ENCODE results near the gene HPS1. TPM values are rescaled to one million over a fixed set of nuclear protein-coding genes. Genes with fewer than 3 reads are reported as not detected.

The HPS1 gene
- total RNA-seq, 1 experiment from 2014 or later, result 47.4 TPM

DNA sequence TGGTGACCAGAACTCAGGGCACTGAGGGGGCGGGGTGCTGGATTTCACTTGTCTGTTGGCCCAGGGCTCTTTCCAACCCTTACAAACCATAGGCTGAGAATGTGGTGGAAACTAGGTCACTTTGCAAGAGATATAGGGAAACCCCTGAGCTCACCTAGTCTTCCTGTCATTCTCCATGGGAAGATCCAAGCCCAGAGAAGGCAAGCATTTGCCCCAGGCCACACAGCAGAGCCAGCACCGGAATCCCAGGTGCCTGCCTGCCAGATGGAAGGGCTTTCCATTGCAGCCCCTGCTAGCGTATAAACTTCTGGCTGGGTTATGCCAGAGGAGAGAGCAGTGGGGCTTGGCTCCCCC lies 32.2 kb downstream of the HPS1 start:
- no peak overlapping the region for H2BK12ac ChIP-seq (ENCODE audit: insufficient read length, low read depth, low read length)
- H4K5ac ChIP-seq (ENCODE audit: insufficient read length, low read depth, low read length), result no peak overlapping the region
- Mint-ChIP-seq H3K27ac (peak overlapping the region in 2 of 3 experiments; percentile 65 to 98; a peak in 4 of 7 replicates), H3K4me1 (peaks cover 15% of the 10 kb centered on the region in 2 experiments), H3K36me3 (ENCODE audit: insufficient read depth in 1 of 3, low read depth in 3 of 3) (peaks cover 0 to 8% (median 4%) of the 10 kb centered on the region in 3 experiments; a peak in 3 of 7 replicates), H3K4me3 (peak overlapping the region; percentile 77 to 83; a peak in 4 of 5 replicates), H3K9me3 (no peaks in the 10 kb centered on the region), H3K27me3 (ENCODE audit: low read depth) (no peaks in the 10 kb centered on the region; the same call in 1 of the 2 replicates)
- no peak overlapping the region for H2BK120ac ChIP-seq (ENCODE audit: low read depth, low read length, poor library complexity, severe bottlenecking)
- WGBS (ENCODE audit: extremely low coverage, insufficient read length, low lambda C conversion rate), result no CpG with 5 or more reads among the region's 3 CpGs
- H3K4me1 ChIP-seq (ENCODE audit: insufficient read depth, low read length), result peaks cover 6% of the 10 kb centered on the region; the same call in 1 of the 2 replicates
- no peak overlapping the region for H3K23ac ChIP-seq (ENCODE audit: insufficient read length, low read depth, low read length)
- peak overlapping the region; percentile 36 for H3K18ac ChIP-seq (ENCODE audit: insufficient read length, low read depth, low read length)
- H3K79me1 ChIP-seq (ENCODE audit: insufficient read depth, low read depth, low read length, poor library complexity, severe bottlenecking), result no peaks in the 10 kb centered on the region
- no peak overlapping the region for H2BK5ac ChIP-seq (ENCODE audit: insufficient read length, low read length)
- H4K20me1 ChIP-seq (ENCODE audit: control insufficient read depth, insufficient read depth, insufficient read length), result no peaks in the 10 kb centered on the region
- H4K91ac ChIP-seq (ENCODE audit: insufficient read length, low read depth, low read length), result no peak overlapping the region
- no peak overlapping the region for H2AK5ac ChIP-seq (ENCODE audit: insufficient read length, low read length)
- DNase-seq, result no peak
- H3K23me2 ChIP-seq (ENCODE audit: insufficient read length, low read depth, low read length, poor library complexity, severe bottlenecking), result peaks cover 7% of the 10 kb centered on the region
- no peak overlapping the region for H3K4ac ChIP-seq (ENCODE audit: low read depth, low read length)
- no peaks in the 10 kb centered on the region for H3K9me3 ChIP-seq (ENCODE audit: control insufficient read depth, low read depth, low read length)
- H4K8ac ChIP-seq (replicated peaks; ENCODE audit: insufficient read length, low read depth, low read length), result no peak overlapping the region
- H3K27me3 ChIP-seq (ENCODE audit: insufficient read depth, low read length), result no peaks in the 10 kb centered on the region
- no peak overlapping the region for H3K27ac ChIP-seq (ENCODE audit: insufficient read length, low read depth, low read length)
- no peak overlapping the region for H2BK15ac ChIP-seq (ENCODE audit: low read depth, low read length)
- no peak overlapping the region for H3T11ph ChIP-seq (ENCODE audit: low read length)
- TF ChIP-seq, protein P1, sequence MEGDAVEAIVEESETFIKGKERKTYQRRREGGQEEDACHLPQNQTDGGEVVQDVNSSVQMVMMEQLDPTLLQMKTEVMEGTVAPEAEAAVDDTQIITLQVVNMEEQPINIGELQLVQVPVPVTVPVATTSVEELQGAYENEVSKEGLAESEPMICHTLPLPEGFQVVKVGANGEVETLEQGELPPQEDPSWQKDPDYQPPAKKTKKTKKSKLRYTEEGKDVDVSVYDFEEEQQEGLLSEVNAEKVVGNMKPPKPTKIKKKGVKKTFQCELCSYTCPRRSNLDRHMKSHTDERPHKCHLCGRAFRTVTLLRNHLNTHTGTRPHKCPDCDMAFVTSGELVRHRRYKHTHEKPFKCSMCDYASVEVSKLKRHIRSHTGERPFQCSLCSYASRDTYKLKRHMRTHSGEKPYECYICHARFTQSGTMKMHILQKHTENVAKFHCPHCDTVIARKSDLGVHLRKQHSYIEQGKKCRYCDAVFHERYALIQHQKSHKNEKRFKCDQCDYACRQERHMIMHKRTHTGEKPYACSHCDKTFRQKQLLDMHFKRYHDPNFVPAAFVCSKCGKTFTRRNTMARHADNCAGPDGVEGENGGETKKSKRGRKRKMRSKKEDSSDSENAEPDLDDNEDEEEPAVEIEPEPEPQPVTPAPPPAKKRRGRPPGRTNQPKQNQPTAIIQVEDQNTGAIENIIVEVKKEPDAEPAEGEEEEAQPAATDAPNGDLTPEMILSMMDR (conservative IDR thresholded peaks at IDR 0.05), result no peak
- peak overlapping the region; percentile 49 for H3K4me2 ChIP-seq (ENCODE audit: insufficient read depth, insufficient read length, low read length)
- peak overlapping the region; percentile 87; the same call in 1 of the 2 replicates for H3K14ac ChIP-seq (ENCODE audit: insufficient read depth, low read length)
- H3K79me2 ChIP-seq (ENCODE audit: insufficient read depth, low read length), result no peaks in the 10 kb centered on the region
- no peak overlapping the region for H3K56ac ChIP-seq (ENCODE audit: insufficient read length, low read depth, low read length)
- no peak overlapping the region for H2BK20ac ChIP-seq (ENCODE audit: low read depth, low read length, poor library complexity, severe bottlenecking)
- no peak overlapping the region for H2AFZ ChIP-seq (ENCODE audit: low read length)
- H3K9ac ChIP-seq (ENCODE audit: extremely low read depth, insufficient read length, low read length), result no peak overlapping the region
